Kidney epithelial cell (primary cell): Measurements from ENCODE around the gene ECEL1. TPM values are rescaled to one million over a fixed set of nuclear protein-coding genes. Genes with fewer than 3 reads are reported as not detected.
A peak's percentile ranks its signal among the peaks of the same experiment; 100 is the strongest.

ENCODE experiments used
- DNase-seq: peaks from one replicate; pipeline ENCODE4 v3.0.0-alpha.2; 2010; ENCODE audit warnings: low read depth
- H3K27me3 ChIP-seq: 2 replicates; pipeline ENCODE4 v1.6.0; 2011; ENCODE audit warnings: low read length; ENCODE audit not compliant: control insufficient read depth, insufficient read depth
- H3K36me3 ChIP-seq: 2 replicates; pipeline ENCODE4 v1.5.1; 2011; ENCODE audit warnings: low read length; ENCODE audit not compliant: control insufficient read depth, insufficient read depth
- H3K4me3 ChIP-seq: 2 replicates; pipeline ENCODE4 v1.5.1; 2011; ENCODE audit warnings: low read depth, mild to moderate bottlenecking, control low read depth, low read length
- CTCF ChIP-seq: IDR thresholded peaks from 2 replicates; pipeline ENCODE4 v1.5.1; 2011; ENCODE audit warnings: mild to moderate bottlenecking, moderate library complexity, low read length, control low read depth, inconsistent platforms; ENCODE audit not compliant: insufficient read depth, poor library complexity, severe bottlenecking
- total RNA-seq: library from RNA; depleted of rRNA; stranded (reverse); fragments of >200 nt; gene quantifications from 2 replicates; pipeline ENCODE4 v1.2.3, GENCODE V29; 2015

ECEL1 gene
- total RNA-seq, 1 donor from 2014 or later: 2.2 TPM

DNA sequence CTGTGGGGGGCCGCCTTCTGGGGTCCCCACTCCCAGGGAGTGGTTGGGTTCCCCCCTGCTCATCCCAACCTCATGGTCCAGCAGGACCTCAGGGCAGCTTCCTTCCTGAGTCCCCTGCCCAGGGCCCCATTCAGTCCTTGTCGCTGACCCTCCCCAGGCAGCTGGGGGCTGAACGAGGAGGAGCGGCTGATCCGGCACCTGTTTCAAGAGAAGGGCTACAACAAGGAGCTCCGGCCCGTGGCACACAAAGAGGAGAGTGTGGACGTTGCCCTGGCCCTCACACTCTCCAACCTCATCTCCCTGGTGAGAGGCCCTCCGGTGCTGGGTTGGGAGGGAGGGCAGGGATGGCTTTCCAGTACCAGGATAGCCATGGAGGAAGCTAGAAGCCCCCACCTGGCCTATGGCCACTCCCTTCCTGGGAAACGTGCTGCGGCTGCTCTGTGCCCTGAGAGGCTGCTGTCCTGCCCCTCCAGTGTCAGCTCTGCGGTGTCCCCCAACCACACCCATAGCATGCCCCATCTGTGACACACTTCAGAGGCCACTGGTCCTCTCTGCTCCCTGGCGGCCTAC, 38.8 kb upstream of the ECEL1 start:
- no peak for TF ChIP-seq CTCF
- Histone ChIP-seq H3K27me3 (peaks cover 59% of the 10 kb centered on the region), H3K36me3 (no peaks in the 10 kb centered on the region), H3K4me3 (no peak overlapping the region)
- no peak for DNase-seq

DNA sequence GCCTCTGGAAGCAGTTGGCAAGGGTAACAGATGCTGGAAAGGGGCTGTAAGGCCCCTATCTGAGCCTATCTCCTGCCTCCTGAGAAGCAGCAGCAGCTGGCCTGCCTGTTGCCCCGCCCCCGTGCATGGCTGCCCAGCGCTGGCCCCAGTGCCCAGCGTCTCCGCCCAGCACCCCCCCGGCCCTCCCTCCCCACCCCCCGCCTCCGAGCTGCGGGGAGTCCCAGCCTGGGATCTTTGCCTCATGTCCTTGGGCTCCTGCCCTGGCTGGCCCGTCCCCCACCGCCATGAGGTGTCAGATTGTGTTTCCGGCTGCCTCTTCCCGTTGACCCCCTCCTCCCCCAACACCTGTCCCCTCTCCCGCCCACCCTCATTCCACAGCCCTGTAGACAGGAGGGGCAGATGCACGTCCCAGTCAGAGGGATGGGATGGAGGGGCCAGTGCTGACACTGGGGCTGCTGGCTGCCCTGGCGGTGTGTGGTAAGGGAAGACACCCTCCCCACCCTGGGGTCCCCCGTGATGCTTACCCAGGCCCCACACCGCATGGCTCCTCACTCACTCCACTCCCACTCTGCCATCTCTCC, 38.2 kb upstream of the ECEL1 start, which contains the start of gene CHRND:
Gene CHRND (plus strand): TSS at position 370 of the 581 bp plus-strand sequence. CDS start 56 bp downstream, at position 426.
- Histone ChIP-seq H3K36me3 (no peaks in the 10 kb centered on the region), H3K27me3 (peaks cover 65% of the 10 kb centered on the region), H3K4me3 (no peak within 1 kb of the TSS)
- no peak for TF ChIP-seq CTCF
- no peak for DNase-seq

DNA sequence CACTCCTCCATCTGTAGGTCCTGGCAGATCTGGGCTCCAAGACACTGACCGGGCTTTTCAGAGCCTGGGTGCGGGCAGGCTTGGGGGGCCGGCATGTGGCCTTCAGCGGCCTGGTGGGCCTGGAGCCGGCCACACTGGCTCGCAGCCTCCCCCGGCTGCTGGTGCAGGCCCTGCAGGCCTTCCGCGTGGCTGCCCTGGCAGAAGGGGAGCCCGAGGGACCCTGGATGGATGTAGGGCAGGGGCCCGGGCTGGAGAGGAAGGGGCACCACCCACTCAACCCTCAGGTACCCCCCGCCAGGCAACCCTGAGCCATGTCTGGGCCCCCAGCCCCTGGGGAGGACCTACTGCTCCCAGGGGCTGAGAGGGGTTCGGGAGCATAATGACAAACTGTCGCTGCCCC, 37.6 kb upstream of the ECEL1 start:
- Histone ChIP-seq H3K27me3 (peaks cover 69% of the 10 kb centered on the region), H3K36me3 (no peaks in the 10 kb centered on the region), H3K4me3 (no peak overlapping the region)
- TF ChIP-seq CTCF: no peak
- DNase-seq: no peak

DNA sequence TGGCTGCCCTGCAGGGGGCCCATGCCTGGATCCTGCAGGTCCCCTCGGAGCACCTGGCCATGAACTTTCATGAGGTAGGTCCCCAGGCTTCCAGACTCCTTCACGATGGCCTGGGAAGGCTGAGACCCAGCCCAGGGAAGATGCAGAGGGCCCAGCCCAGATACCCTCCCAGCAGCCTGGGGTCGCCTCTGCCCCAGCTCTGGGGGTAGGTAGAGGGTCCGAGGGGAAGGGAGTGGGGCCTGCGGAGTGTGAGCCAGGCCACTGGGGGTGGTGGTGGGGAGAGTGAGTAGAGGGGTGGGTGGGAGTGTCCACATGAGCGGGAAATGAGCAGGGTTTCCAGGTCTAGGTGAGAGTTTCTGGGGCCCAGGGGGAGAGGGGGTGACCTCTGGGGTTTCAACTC, 37.1 kb upstream of the ECEL1 start:
- H3K4me3 ChIP-seq: no peak overlapping the region
- no peaks in the 10 kb centered on the region for H3K36me3 ChIP-seq
- no peak for DNase-seq
- peaks cover 72% of the 10 kb centered on the region for H3K27me3 ChIP-seq
- TF ChIP-seq CTCF: no peak

GRCh38 chr2:232523682-232524597, 36.3 kb upstream of the ECEL1 start:
- peak; percentile 38 for TF ChIP-seq CTCF
- H3K4me3 ChIP-seq: peak overlapping the region; percentile 12
- no peaks in the 10 kb centered on the region for H3K36me3 ChIP-seq
- peaks cover 80% of the 10 kb centered on the region for H3K27me3 ChIP-seq
- no peak for DNase-seq
